ENCODE results near the gene UBALD1.

UBALD1 gene

GRCh38 chr16:4611337-4612021, 3.2 kb downstream of the UBALD1 start:
- Histone ChIP-seq H3K4me2 (ENCODE audit: low read depth, low read length, poor library complexity, severe bottlenecking) (no peak overlapping the region), H3K9ac (ENCODE audit: low read length) (no peak overlapping the region)

GRCh38 chr16:4610011-4611005, 4.4 kb downstream of the UBALD1 start:
- Histone ChIP-seq H3K27ac (ENCODE audit: low read depth, low read length) (no peak overlapping the region), H2AFZ (ENCODE audit: low read depth, low read length, severe bottlenecking) (no peak overlapping the region), H3K9me3 (ENCODE audit: insufficient read depth, low read length) (no peaks in the 10 kb centered on the region), H3F3A (ENCODE audit: insufficient read depth) (no peaks in the 10 kb centered on the region), H4K20me1 (ENCODE audit: low read depth, low read length) (no peaks in the 10 kb centered on the region), H3K9me2 (replicated peaks; ENCODE audit: insufficient read depth, low read length) (no peaks in the 10 kb centered on the region), H3K27me3 (ENCODE audit: low read length) (no peaks in the 10 kb centered on the region), H3K79me2 (ENCODE audit: insufficient read depth, low read length) (peaks cover 11% of the 10 kb centered on the region; the same call in 1 of the 2 replicates), H3K4me3 (ENCODE audit: insufficient read depth, low read length, poor library complexity, severe bottlenecking) (no peak overlapping the region), H3K36me3 (ENCODE audit: low read length) (no peaks in the 10 kb centered on the region), H3K4me2 (ENCODE audit: low read depth, low read length, poor library complexity, severe bottlenecking) (no peak overlapping the region), H3K9ac (ENCODE audit: low read length) (no peak overlapping the region)
- TF ChIP-seq EZH2phosphoT487 (conservative IDR thresholded peaks at IDR 0.05; ENCODE audit: low read length), result no peak
- TF ChIP-seq, protein P1, sequence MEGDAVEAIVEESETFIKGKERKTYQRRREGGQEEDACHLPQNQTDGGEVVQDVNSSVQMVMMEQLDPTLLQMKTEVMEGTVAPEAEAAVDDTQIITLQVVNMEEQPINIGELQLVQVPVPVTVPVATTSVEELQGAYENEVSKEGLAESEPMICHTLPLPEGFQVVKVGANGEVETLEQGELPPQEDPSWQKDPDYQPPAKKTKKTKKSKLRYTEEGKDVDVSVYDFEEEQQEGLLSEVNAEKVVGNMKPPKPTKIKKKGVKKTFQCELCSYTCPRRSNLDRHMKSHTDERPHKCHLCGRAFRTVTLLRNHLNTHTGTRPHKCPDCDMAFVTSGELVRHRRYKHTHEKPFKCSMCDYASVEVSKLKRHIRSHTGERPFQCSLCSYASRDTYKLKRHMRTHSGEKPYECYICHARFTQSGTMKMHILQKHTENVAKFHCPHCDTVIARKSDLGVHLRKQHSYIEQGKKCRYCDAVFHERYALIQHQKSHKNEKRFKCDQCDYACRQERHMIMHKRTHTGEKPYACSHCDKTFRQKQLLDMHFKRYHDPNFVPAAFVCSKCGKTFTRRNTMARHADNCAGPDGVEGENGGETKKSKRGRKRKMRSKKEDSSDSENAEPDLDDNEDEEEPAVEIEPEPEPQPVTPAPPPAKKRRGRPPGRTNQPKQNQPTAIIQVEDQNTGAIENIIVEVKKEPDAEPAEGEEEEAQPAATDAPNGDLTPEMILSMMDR (IDR thresholded peaks at IDR 0.05; ENCODE audit: insufficient read depth, low read length, poor library complexity, severe bottlenecking), result no peak

More at GRCh38 chr16:4611337-4612021, 3.2 kb downstream of the UBALD1 start:
- Histone ChIP-seq H2AFZ (ENCODE audit: low read depth, low read length, severe bottlenecking) (no peak overlapping the region), H3K4me3 (ENCODE audit: insufficient read depth, low read length, poor library complexity, severe bottlenecking) (no peak overlapping the region), H4K20me1 (ENCODE audit: low read depth, low read length) (no peaks in the 10 kb centered on the region), H3F3A (ENCODE audit: insufficient read depth) (0 out of 2 replicates have a peak, but pooled peaks cover 4% of the 10 kb centered on the region), H3K36me3 (ENCODE audit: low read length) (no peaks in the 10 kb centered on the region), H3K79me2 (ENCODE audit: insufficient read depth, low read length) (peaks cover 11% of the 10 kb centered on the region; the same call in 1 of the 2 replicates), H3K27me3 (ENCODE audit: low read length) (no peaks in the 10 kb centered on the region), H3K27ac (ENCODE audit: low read depth, low read length) (no peak overlapping the region), H3K9me3 (ENCODE audit: insufficient read depth, low read length) (no peaks in the 10 kb centered on the region), H3K9me2 (replicated peaks; ENCODE audit: insufficient read depth, low read length) (no peaks in the 10 kb centered on the region)
- TF ChIP-seq, protein P1 (IDR thresholded peaks at IDR 0.05; ENCODE audit: insufficient read depth, low read length, poor library complexity, severe bottlenecking), result no peak
- TF ChIP-seq EZH2phosphoT487 (conservative IDR thresholded peaks at IDR 0.05; ENCODE audit: low read length), result no peak

GRCh38 chr16:4609200-4610010, 5.3 kb downstream of the UBALD1 start:
- Histone ChIP-seq H3K79me2 (ENCODE audit: insufficient read depth, low read length) (peaks cover 11% of the 10 kb centered on the region; the same call in 1 of the 2 replicates), H3K9me2 (replicated peaks; ENCODE audit: insufficient read depth, low read length) (no peaks in the 10 kb centered on the region), H3K9ac (ENCODE audit: low read length) (no peak overlapping the region), H4K20me1 (ENCODE audit: low read depth, low read length) (no peaks in the 10 kb centered on the region), H3F3A (ENCODE audit: insufficient read depth) (no peaks in the 10 kb centered on the region), H3K36me3 (ENCODE audit: low read length) (no peaks in the 10 kb centered on the region), H3K9me3 (ENCODE audit: insufficient read depth, low read length) (no peaks in the 10 kb centered on the region), H2AFZ (ENCODE audit: low read depth, low read length, severe bottlenecking) (no peak overlapping the region), H3K27me3 (ENCODE audit: low read length) (no peaks in the 10 kb centered on the region), H3K4me2 (ENCODE audit: low read depth, low read length, poor library complexity, severe bottlenecking) (no peak overlapping the region), H3K27ac (ENCODE audit: low read depth, low read length) (no peak overlapping the region), H3K4me3 (ENCODE audit: insufficient read depth, low read length, poor library complexity, severe bottlenecking) (no peak overlapping the region)
- TF ChIP-seq, protein P1 (IDR thresholded peaks at IDR 0.05; ENCODE audit: insufficient read depth, low read length, poor library complexity, severe bottlenecking), result no peak
- no peak for TF ChIP-seq EZH2phosphoT487 (conservative IDR thresholded peaks at IDR 0.05; ENCODE audit: low read length)

Measured in SU-DHL-6 (cell line).